Measurements from ENCODE around the gene RIMS4.

The RIMS4 gene

GRCh38 chr20:44787299-44787698, 23.0 kb downstream of the RIMS4 start:
- Histone ChIP-seq H3K36me3 (ENCODE audit: control insufficient read depth, insufficient read depth, low read length) (no peaks in the 10 kb centered on the region), H3K4me1 (ENCODE audit: control insufficient read depth, insufficient read depth, low read length) (no peaks in the 10 kb centered on the region), H3K9ac (ENCODE audit: low read length) (no peak overlapping the region), H3K9me3 (ENCODE audit: control insufficient read depth, low read length) (no peaks in the 10 kb centered on the region), H3K27me3 (ENCODE audit: control insufficient read depth, insufficient read depth, low read length) (peaks cover 7% of the 10 kb centered on the region), H3K4me3 (ENCODE audit: low read length) (no peak overlapping the region)

DNA sequence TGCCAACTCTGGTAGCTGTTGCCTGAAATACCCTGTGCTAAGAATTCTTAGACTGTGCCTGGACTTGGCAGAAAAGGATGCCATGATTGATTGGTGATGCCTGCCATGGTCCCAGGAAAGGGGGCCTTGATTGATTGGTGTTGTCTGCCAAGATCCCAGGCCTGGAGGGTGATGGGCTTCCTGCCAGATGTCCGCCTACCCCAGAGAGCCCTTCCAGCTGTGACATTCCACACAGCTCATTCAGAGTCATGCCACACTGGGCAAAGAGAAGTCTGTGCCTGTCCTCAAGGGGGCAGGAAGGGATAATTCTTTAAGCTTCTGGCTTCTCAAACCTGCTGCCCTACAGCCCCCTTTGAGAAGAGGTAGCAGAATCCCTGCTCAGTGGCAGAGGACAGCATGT, 24.6 kb downstream of the RIMS4 start:
- Histone ChIP-seq H3K36me3 (ENCODE audit: control insufficient read depth, insufficient read depth, low read length) (no peaks in the 10 kb centered on the region), H3K4me3 (ENCODE audit: low read length) (no peak overlapping the region), H3K4me1 (ENCODE audit: control insufficient read depth, insufficient read depth, low read length) (no peaks in the 10 kb centered on the region), H3K27me3 (ENCODE audit: control insufficient read depth, insufficient read depth, low read length) (peaks cover 7% of the 10 kb centered on the region), H3K9me3 (ENCODE audit: control insufficient read depth, low read length) (no peaks in the 10 kb centered on the region), H3K9ac (ENCODE audit: low read length) (no peak overlapping the region)

GRCh38 chr20:44784688-44785087, 25.7 kb downstream of the RIMS4 start:
- H3K4me1 ChIP-seq (ENCODE audit: control insufficient read depth, insufficient read depth, low read length), result no peaks in the 10 kb centered on the region
- H3K9me3 ChIP-seq (ENCODE audit: control insufficient read depth, low read length), result no peaks in the 10 kb centered on the region
- H3K27me3 ChIP-seq (ENCODE audit: control insufficient read depth, insufficient read depth, low read length), result peaks cover 7% of the 10 kb centered on the region
- no peak overlapping the region for H3K9ac ChIP-seq (ENCODE audit: low read length)
- no peak overlapping the region for H3K4me3 ChIP-seq (ENCODE audit: low read length)
- no peaks in the 10 kb centered on the region for H3K36me3 ChIP-seq (ENCODE audit: control insufficient read depth, insufficient read depth, low read length)

- Histone ChIP-seq H3K4me3 (ENCODE audit: low read length) (no peak overlapping the region), H3K4me1 (ENCODE audit: control insufficient read depth, insufficient read depth, low read length) (no peaks in the 10 kb centered on the region), H3K9ac (ENCODE audit: low read length) (no peak overlapping the region), H3K36me3 (ENCODE audit: control insufficient read depth, insufficient read depth, low read length) (no peaks in the 10 kb centered on the region), H3K27me3 (ENCODE audit: control insufficient read depth, insufficient read depth, low read length) (peaks cover 7% of the 10 kb centered on the region), H3K9me3 (ENCODE audit: control insufficient read depth, low read length) (no peaks in the 10 kb centered on the region)
These were observed 28.6 kb downstream of the RIMS4 start for GRCh38 chr20:44781791-44782190.

DNA sequence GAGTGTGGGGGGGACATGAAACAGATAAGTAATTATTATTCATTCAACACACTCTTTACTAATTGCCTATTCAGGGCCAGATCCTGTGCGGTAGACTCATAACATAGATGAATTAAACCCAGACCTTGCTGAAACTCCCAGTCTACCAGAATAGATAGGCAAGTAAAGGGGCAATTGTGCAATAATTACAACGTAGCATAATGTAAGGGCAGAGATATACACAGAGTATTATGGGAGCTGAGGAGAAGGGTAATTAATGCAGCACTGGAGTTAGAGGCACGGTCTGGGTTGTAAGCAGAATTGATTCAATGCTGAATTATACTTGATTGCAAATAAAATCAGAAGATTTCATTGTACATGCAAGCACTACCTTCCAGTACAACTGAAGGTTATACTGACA, 29.2 kb downstream of the RIMS4 start:
- no peaks in the 10 kb centered on the region for H3K4me1 ChIP-seq (ENCODE audit: control insufficient read depth, insufficient read depth, low read length)
- no peak overlapping the region for H3K4me3 ChIP-seq (ENCODE audit: low read length)
- peaks cover 7% of the 10 kb centered on the region for H3K27me3 ChIP-seq (ENCODE audit: control insufficient read depth, insufficient read depth, low read length)
- H3K9ac ChIP-seq (ENCODE audit: low read length), result no peak overlapping the region
- H3K36me3 ChIP-seq (ENCODE audit: control insufficient read depth, insufficient read depth, low read length), result no peaks in the 10 kb centered on the region
- H3K9me3 ChIP-seq (ENCODE audit: control insufficient read depth, low read length), result no peaks in the 10 kb centered on the region

DNA sequence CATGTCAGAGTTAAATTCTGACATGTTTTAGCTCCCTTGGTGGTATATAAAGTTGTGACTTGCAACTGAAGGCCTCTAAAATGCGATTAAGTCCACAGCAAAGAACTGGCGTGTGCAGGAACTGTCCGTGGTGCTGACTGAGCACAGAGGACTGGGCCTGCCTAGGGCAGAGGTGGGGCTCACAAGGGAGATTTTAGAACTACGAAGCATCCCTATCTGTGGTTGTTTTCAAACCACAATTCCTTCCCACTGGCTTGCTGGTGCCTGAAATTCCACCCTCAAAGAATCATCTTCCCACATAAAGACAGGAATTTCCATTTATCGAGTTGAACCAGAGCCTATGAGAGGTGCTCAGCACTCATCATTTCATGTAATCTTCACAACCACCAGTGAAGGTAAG, 30.1 kb downstream of the RIMS4 start:
- Histone ChIP-seq H3K4me3 (ENCODE audit: low read length) (no peak overlapping the region), H3K27me3 (ENCODE audit: control insufficient read depth, insufficient read depth, low read length) (peaks cover 7% of the 10 kb centered on the region), H3K9me3 (ENCODE audit: control insufficient read depth, low read length) (no peaks in the 10 kb centered on the region), H3K36me3 (ENCODE audit: control insufficient read depth, insufficient read depth, low read length) (no peaks in the 10 kb centered on the region), H3K9ac (ENCODE audit: low read length) (no peak overlapping the region), H3K4me1 (ENCODE audit: control insufficient read depth, insufficient read depth, low read length) (no peaks in the 10 kb centered on the region)

GRCh38 chr20:44776980-44777379, 33.4 kb downstream of the RIMS4 start:
- Histone ChIP-seq H3K4me1 (ENCODE audit: control insufficient read depth, insufficient read depth, low read length) (no peaks in the 10 kb centered on the region), H3K36me3 (ENCODE audit: control insufficient read depth, insufficient read depth, low read length) (no peaks in the 10 kb centered on the region), H3K4me3 (ENCODE audit: low read length) (no peak overlapping the region), H3K9ac (ENCODE audit: low read length) (no peak overlapping the region), H3K9me3 (ENCODE audit: control insufficient read depth, low read length) (no peaks in the 10 kb centered on the region), H3K27me3 (ENCODE audit: control insufficient read depth, insufficient read depth, low read length) (no peaks in the 10 kb centered on the region)

GRCh38 chr20:44773070-44773829, 37.1 kb downstream of the RIMS4 start:
- no peaks in the 10 kb centered on the region for H3K36me3 ChIP-seq (ENCODE audit: control insufficient read depth, insufficient read depth, low read length)
- no peak overlapping the region for H3K9ac ChIP-seq (ENCODE audit: low read length)
- no peaks in the 10 kb centered on the region for H3K9me3 ChIP-seq (ENCODE audit: control insufficient read depth, low read length)
- H3K27me3 ChIP-seq (ENCODE audit: control insufficient read depth, insufficient read depth, low read length), result no peaks in the 10 kb centered on the region
- H3K4me1 ChIP-seq (ENCODE audit: control insufficient read depth, insufficient read depth, low read length), result no peaks in the 10 kb centered on the region
- no peak overlapping the region for H3K4me3 ChIP-seq (ENCODE audit: low read length)

GRCh38 chr20:44772636-44773035, 37.7 kb downstream of the RIMS4 start:
- no peaks in the 10 kb centered on the region for H3K36me3 ChIP-seq (ENCODE audit: control insufficient read depth, insufficient read depth, low read length)
- no peaks in the 10 kb centered on the region for H3K4me1 ChIP-seq (ENCODE audit: control insufficient read depth, insufficient read depth, low read length)
- no peak overlapping the region for H3K9ac ChIP-seq (ENCODE audit: low read length)
- no peak overlapping the region for H3K4me3 ChIP-seq (ENCODE audit: low read length)
- H3K27me3 ChIP-seq (ENCODE audit: control insufficient read depth, insufficient read depth, low read length), result no peaks in the 10 kb centered on the region
- no peaks in the 10 kb centered on the region for H3K9me3 ChIP-seq (ENCODE audit: control insufficient read depth, low read length)

GRCh38 chr20:44771172-44771535, 39.2 kb downstream of the RIMS4 start:
- Histone ChIP-seq H3K4me3 (ENCODE audit: low read length) (no peak overlapping the region), H3K4me1 (ENCODE audit: control insufficient read depth, insufficient read depth, low read length) (peaks cover 4% of the 10 kb centered on the region), H3K9ac (ENCODE audit: low read length) (no peak overlapping the region), H3K27me3 (ENCODE audit: control insufficient read depth, insufficient read depth, low read length) (no peaks in the 10 kb centered on the region), H3K9me3 (ENCODE audit: control insufficient read depth, low read length) (no peaks in the 10 kb centered on the region), H3K36me3 (ENCODE audit: control insufficient read depth, insufficient read depth, low read length) (no peaks in the 10 kb centered on the region)

DNA sequence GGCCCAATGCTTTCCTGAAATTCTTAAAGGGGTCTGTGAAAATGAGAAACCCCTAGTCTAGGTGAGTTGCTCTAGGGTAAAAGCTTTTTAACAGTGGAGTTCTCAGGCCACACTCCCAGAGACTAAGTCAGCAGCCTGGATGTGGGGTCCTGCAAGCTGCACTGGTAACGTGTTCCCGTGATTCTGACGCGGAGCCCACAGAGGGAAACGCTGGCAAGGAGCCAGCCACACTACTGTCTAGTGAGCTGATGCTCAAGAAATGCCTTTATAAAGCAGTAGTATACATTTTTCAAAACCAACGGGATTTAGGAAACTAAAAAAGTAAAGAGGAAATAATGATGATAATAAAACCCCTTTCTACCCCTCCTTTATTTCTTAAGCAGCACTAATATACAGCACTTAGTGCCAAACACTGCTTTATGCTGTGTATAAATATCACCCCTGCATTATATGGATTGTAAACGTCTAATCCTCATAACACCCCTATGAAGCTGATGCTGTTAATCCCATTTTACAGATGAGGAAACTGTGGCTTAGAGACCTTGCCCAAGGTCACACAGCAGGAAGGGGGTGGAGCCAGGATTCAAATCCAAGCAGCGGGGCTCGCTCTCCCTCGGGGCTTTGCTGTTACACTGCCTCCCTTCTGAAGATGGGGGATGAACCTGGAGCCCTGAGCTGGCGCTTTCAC, 39.7 kb downstream of the RIMS4 start:
- H3K27me3 ChIP-seq (ENCODE audit: control insufficient read depth, insufficient read depth, low read length), result no peaks in the 10 kb centered on the region
- no peak overlapping the region for H3K4me3 ChIP-seq (ENCODE audit: low read length)
- no peaks in the 10 kb centered on the region for H3K36me3 ChIP-seq (ENCODE audit: control insufficient read depth, insufficient read depth, low read length)

GRCh38 chr20:44769481-44769863, 40.9 kb downstream of the RIMS4 start:
- no peaks in the 10 kb centered on the region for H3K27me3 ChIP-seq (ENCODE audit: control insufficient read depth, insufficient read depth, low read length)
- no peaks in the 10 kb centered on the region for H3K36me3 ChIP-seq (ENCODE audit: control insufficient read depth, insufficient read depth, low read length)

More for the DNA sequence above, 39.7 kb downstream of the RIMS4 start:
- Histone ChIP-seq H3K9me3 (ENCODE audit: control insufficient read depth, low read length) (no peaks in the 10 kb centered on the region), H3K4me1 (ENCODE audit: control insufficient read depth, insufficient read depth, low read length) (peaks cover 10% of the 10 kb centered on the region), H3K9ac (ENCODE audit: low read length) (no peak overlapping the region)

More at GRCh38 chr20:44769481-44769863, 40.9 kb downstream of the RIMS4 start:
- peaks cover 11% of the 10 kb centered on the region for H3K4me1 ChIP-seq (ENCODE audit: control insufficient read depth, insufficient read depth, low read length)
- no peak overlapping the region for H3K4me3 ChIP-seq (ENCODE audit: low read length)
- no peaks in the 10 kb centered on the region for H3K9me3 ChIP-seq (ENCODE audit: control insufficient read depth, low read length)
- no peak overlapping the region for H3K9ac ChIP-seq (ENCODE audit: low read length)

All from mucosa of stomach (tissue), 1 donor.